Activated CD8-positive, alpha-beta memory T cell treated with anti-CD3 and anti-CD28 coated beads, Interleukin-2, amount 10 ng/mL, durations not matched to agents 7 days and 5 days (primary cell): Measurements from ENCODE around the gene RPS6KA2. TPM values are rescaled to one million over a fixed set of nuclear protein-coding genes. Genes with fewer than 3 reads are reported as not detected.

ENCODE experiments used
- ATAC-seq: fragments of 150-1000 bp; cut with Tn5 transposase; one replicate; pipeline ENCODE4 v1.10.0; 2021; ENCODE audit warnings: moderate library complexity
- CTCF ChIA-PET: fragments of 350-600 bp; sonication (Branson Sonifier 250); formaldehyde crosslinking; loops from one replicate; lab custom pipeline; 2021; ENCODE audit warnings: antibody characterized with exemption; lab: Charles Lee
- DNase-seq: peaks from one replicate; pipeline ENCODE4 v3.0.0-alpha.2; 2020
- H3K27ac Mint-ChIP-seq: one replicate; pipeline ENCODE4 v1.8.0; 2021; ENCODE audit warnings: mild to moderate bottlenecking, mixed read lengths
- H3K27me3 Mint-ChIP-seq: one replicate; pipeline ENCODE4 v1.8.0; 2021; ENCODE audit warnings: mixed read lengths
- H3K36me3 Mint-ChIP-seq: one replicate; pipeline ENCODE4 v1.8.0; 2021; ENCODE audit warnings: mild to moderate bottlenecking, mixed read lengths
- H3K4me1 Mint-ChIP-seq: one replicate; pipeline ENCODE4 v1.8.0; 2021; ENCODE audit warnings: mixed read lengths
- H3K4me3 Mint-ChIP-seq: one replicate; pipeline ENCODE4 v1.8.0; 2021; ENCODE audit warnings: mild to moderate bottlenecking, moderate library complexity, mixed read lengths
- H3K9me3 Mint-ChIP-seq: one replicate; pipeline ENCODE4 v1.8.0; 2022; ENCODE audit warnings: low read depth, mixed read lengths
- total RNA-seq, 2 experiments: library from RNA; stranded (reverse); gene quantifications; one replicate each; pipeline ENCODE4 v1.2.3, GENCODE V29; 2021

The RPS6KA2 gene
- total RNA-seq, 2 experiments from 2014 or later: 4.5 to 5.4 TPM

- H3K36me3 Mint-ChIP-seq: peaks cover 15% of the 10 kb centered on the region
- ATAC-seq (peak; percentile 3), DNase-seq (no peak)
- peaks cover 9% of the 10 kb centered on the region for H3K9me3 Mint-ChIP-seq
- H3K27ac Mint-ChIP-seq: peak overlapping the region; percentile 79
- CTCF ChIA-PET: interaction anchor here (0.9 to 1.4 kb wide), 3 partner anchors 38 to 68 kb away, joined by 3 read pairs; no protein-coding TSS in a partner anchor
- H3K27me3 Mint-ChIP-seq: peaks cover 35% of the 10 kb centered on the region
- no peak overlapping the region for H3K4me3 Mint-ChIP-seq
- H3K4me1 Mint-ChIP-seq: peaks cover 60% of the 10 kb centered on the region
Measured at GRCh38 chr6:166419717-166420116, 207.3 kb downstream of the RPS6KA2 start.

- peaks cover 9% of the 10 kb centered on the region for H3K9me3 Mint-ChIP-seq
Measured at GRCh38 chr6:166419286-166419685, 207.8 kb downstream of the RPS6KA2 start.

GRCh38 chr6:166418691-166419143 lies 208.3 kb downstream of the RPS6KA2 start:
- H3K4me3 Mint-ChIP-seq: peak overlapping the region; percentile 8
- peaks cover 31% of the 10 kb centered on the region for H3K27me3 Mint-ChIP-seq

More at GRCh38 chr6:166419286-166419685, 207.8 kb downstream of the RPS6KA2 start:
- DNase-seq (peak; percentile 89), ATAC-seq (peak; percentile 57)
- Mint-ChIP-seq H3K27ac (peak overlapping the region; percentile 79), H3K4me3 (peak overlapping the region; percentile 7), H3K27me3 (peaks cover 33% of the 10 kb centered on the region), H3K4me1 (peaks cover 65% of the 10 kb centered on the region), H3K36me3 (peaks cover 15% of the 10 kb centered on the region)
- CTCF ChIA-PET: interaction anchor here (0.9 to 1.4 kb wide), 3 partner anchors 38 to 69 kb away, joined by 3 read pairs; no protein-coding TSS in a partner anchor

GRCh38 chr6:166417285-166417691 lies 209.8 kb downstream of the RPS6KA2 start:
- peaks cover 15% of the 10 kb centered on the region for H3K36me3 Mint-ChIP-seq
- H3K27me3 Mint-ChIP-seq: peaks cover 26% of the 10 kb centered on the region
- peak; percentile 71 for ATAC-seq
- CTCF ChIA-PET: interaction anchor here (1.7 kb wide), 1 partner anchor 16 kb away, joined by 8 read pairs; no protein-coding TSS in a partner anchor
- peak overlapping the region; percentile 69 for H3K27ac Mint-ChIP-seq
- H3K4me3 Mint-ChIP-seq: peak overlapping the region; percentile 29
- H3K4me1 Mint-ChIP-seq: peaks cover 76% of the 10 kb centered on the region
- DNase-seq: peak; percentile 74
- H3K9me3 Mint-ChIP-seq: peaks cover 9% of the 10 kb centered on the region

More at GRCh38 chr6:166418691-166419143, 208.3 kb downstream of the RPS6KA2 start:
- ATAC-seq (peak; percentile 43), DNase-seq (peak; percentile 57)
- CTCF ChIA-PET: interaction anchor here (1.3 to 1.4 kb wide), 2 partner anchors 39 to 50 kb away, joined by 3 read pairs; no protein-coding TSS in a partner anchor
- peaks cover 68% of the 10 kb centered on the region for H3K4me1 Mint-ChIP-seq
- H3K36me3 Mint-ChIP-seq: peaks cover 15% of the 10 kb centered on the region
- peaks cover 9% of the 10 kb centered on the region for H3K9me3 Mint-ChIP-seq
- H3K27ac Mint-ChIP-seq: peak overlapping the region; percentile 79

GRCh38 chr6:166415833-166416347 lies 211.2 kb downstream of the RPS6KA2 start:
- ATAC-seq (no peak), DNase-seq (no peak)
- no peak overlapping the region for H3K4me3 Mint-ChIP-seq
- peaks cover 27% of the 10 kb centered on the region for H3K27me3 Mint-ChIP-seq
- H3K4me1 Mint-ChIP-seq: peaks cover 88% of the 10 kb centered on the region
- H3K27ac Mint-ChIP-seq: peak overlapping the region; percentile 77
- peaks cover 15% of the 10 kb centered on the region for H3K36me3 Mint-ChIP-seq
- H3K9me3 Mint-ChIP-seq: peaks cover 9% of the 10 kb centered on the region
- CTCF ChIA-PET: interaction anchor here (1.4 kb wide), 2 partner anchors 15 to 211 kb away, joined by 3 to 6 read pairs; partner anchors contain the start of gene RPS6KA2

GRCh38 chr6:166415306-166415705 lies 211.7 kb downstream of the RPS6KA2 start:
- DNase-seq: peak; percentile 89
- peaks cover 88% of the 10 kb centered on the region for H3K4me1 Mint-ChIP-seq
- peaks cover 9% of the 10 kb centered on the region for H3K9me3 Mint-ChIP-seq
- H3K27me3 Mint-ChIP-seq: peaks cover 26% of the 10 kb centered on the region
- peaks cover 15% of the 10 kb centered on the region for H3K36me3 Mint-ChIP-seq
- CTCF ChIA-PET: interaction anchor here (1.3 to 1.4 kb wide), 3 partner anchors 14 to 212 kb away, joined by 3 to 6 read pairs (median 3); partner anchors contain the start of gene RPS6KA2
- peak overlapping the region; percentile 77 for H3K27ac Mint-ChIP-seq
- peak; percentile 54 for ATAC-seq
- peak overlapping the region; percentile 9 for H3K4me3 Mint-ChIP-seq

GRCh38 chr6:166413491-166413951 lies 213.5 kb downstream of the RPS6KA2 start:
- H3K4me1 Mint-ChIP-seq: peaks cover 72% of the 10 kb centered on the region
- peaks cover 9% of the 10 kb centered on the region for H3K9me3 Mint-ChIP-seq
- CTCF ChIA-PET: interaction anchor here (1.2 kb wide), 1 partner anchor 13 kb away, joined by 5 read pairs; no protein-coding TSS in a partner anchor
- no peak overlapping the region for H3K27ac Mint-ChIP-seq
- no peak for ATAC-seq
- no peak for DNase-seq
- H3K36me3 Mint-ChIP-seq: peaks cover 15% of the 10 kb centered on the region
- H3K27me3 Mint-ChIP-seq: peaks cover 42% of the 10 kb centered on the region
- H3K4me3 Mint-ChIP-seq: no peak overlapping the region

- peaks cover 9% of the 10 kb centered on the region for H3K9me3 Mint-ChIP-seq
- DNase-seq: no peak
- H3K27ac Mint-ChIP-seq: no peak overlapping the region
- H3K4me3 Mint-ChIP-seq: no peak overlapping the region
- ATAC-seq: no peak
- H3K27me3 Mint-ChIP-seq: peaks cover 42% of the 10 kb centered on the region
- peaks cover 15% of the 10 kb centered on the region for H3K36me3 Mint-ChIP-seq
- CTCF ChIA-PET: no interaction called here
- H3K4me1 Mint-ChIP-seq: peaks cover 66% of the 10 kb centered on the region
Measured at GRCh38 chr6:166412911-166413384, 214.1 kb downstream of the RPS6KA2 start.

- Mint-ChIP-seq H3K27me3 (peaks cover 41% of the 10 kb centered on the region), H3K27ac (no peak overlapping the region), H3K4me1 (peaks cover 60% of the 10 kb centered on the region), H3K36me3 (peaks cover 15% of the 10 kb centered on the region), H3K4me3 (no peak overlapping the region), H3K9me3 (peaks cover 9% of the 10 kb centered on the region)
- CTCF ChIA-PET: interaction anchor here (0.9 to 3.1 kb wide), 2 partner anchors 12 to 181 kb away, joined by 4 to 21 read pairs; no protein-coding TSS in a partner anchor
- ATAC-seq (no peak), DNase-seq (no peak)
Measured at GRCh38 chr6:166412156-166412910, 214.7 kb downstream of the RPS6KA2 start.

- ATAC-seq (peak; percentile 59), DNase-seq (peak; percentile 64)
- CTCF ChIA-PET: interaction anchor here (0.9 to 3.1 kb wide), 2 partner anchors 11 to 181 kb away, joined by 4 to 21 read pairs; no protein-coding TSS in a partner anchor
- peak overlapping the region; percentile 3 for H3K4me3 Mint-ChIP-seq
- H3K27me3 Mint-ChIP-seq: peaks cover 39% of the 10 kb centered on the region
- peak overlapping the region; percentile 41 for H3K27ac Mint-ChIP-seq
- H3K4me1 Mint-ChIP-seq: peaks cover 54% of the 10 kb centered on the region
- peaks cover 9% of the 10 kb centered on the region for H3K9me3 Mint-ChIP-seq
- peaks cover 12% of the 10 kb centered on the region for H3K36me3 Mint-ChIP-seq
Measured at GRCh38 chr6:166411721-166412151, 215.3 kb downstream of the RPS6KA2 start.

GRCh38 chr6:166411271-166411670 lies 215.8 kb downstream of the RPS6KA2 start:
- Mint-ChIP-seq H3K27me3 (peaks cover 39% of the 10 kb centered on the region), H3K4me3 (no peak overlapping the region), H3K27ac (no peak overlapping the region), H3K4me1 (peaks cover 49% of the 10 kb centered on the region), H3K36me3 (peaks cover 7% of the 10 kb centered on the region), H3K9me3 (peaks cover 5% of the 10 kb centered on the region)
- ATAC-seq: no peak
- DNase-seq: no peak
- CTCF ChIA-PET: interaction anchor here (0.9 to 3.1 kb wide), 2 partner anchors 11 to 180 kb away, joined by 4 to 21 read pairs; no protein-coding TSS in a partner anchor

GRCh38 chr6:166410426-166410935 lies 216.6 kb downstream of the RPS6KA2 start:
- CTCF ChIA-PET: interaction anchor here (1.3 to 3.1 kb wide), 2 partner anchors 10 to 134 kb away, joined by 4 to 21 read pairs; no protein-coding TSS in a partner anchor
- Mint-ChIP-seq H3K27me3 (peaks cover 39% of the 10 kb centered on the region), H3K27ac (no peak overlapping the region), H3K4me1 (peaks cover 41% of the 10 kb centered on the region), H3K4me3 (no peak overlapping the region), H3K9me3 (no peaks in the 10 kb centered on the region), H3K36me3 (peaks cover 1% of the 10 kb centered on the region)
- DNase-seq (no peak), ATAC-seq (no peak)
